Measurements from ENCODE around the gene CCDC158.

DNA sequence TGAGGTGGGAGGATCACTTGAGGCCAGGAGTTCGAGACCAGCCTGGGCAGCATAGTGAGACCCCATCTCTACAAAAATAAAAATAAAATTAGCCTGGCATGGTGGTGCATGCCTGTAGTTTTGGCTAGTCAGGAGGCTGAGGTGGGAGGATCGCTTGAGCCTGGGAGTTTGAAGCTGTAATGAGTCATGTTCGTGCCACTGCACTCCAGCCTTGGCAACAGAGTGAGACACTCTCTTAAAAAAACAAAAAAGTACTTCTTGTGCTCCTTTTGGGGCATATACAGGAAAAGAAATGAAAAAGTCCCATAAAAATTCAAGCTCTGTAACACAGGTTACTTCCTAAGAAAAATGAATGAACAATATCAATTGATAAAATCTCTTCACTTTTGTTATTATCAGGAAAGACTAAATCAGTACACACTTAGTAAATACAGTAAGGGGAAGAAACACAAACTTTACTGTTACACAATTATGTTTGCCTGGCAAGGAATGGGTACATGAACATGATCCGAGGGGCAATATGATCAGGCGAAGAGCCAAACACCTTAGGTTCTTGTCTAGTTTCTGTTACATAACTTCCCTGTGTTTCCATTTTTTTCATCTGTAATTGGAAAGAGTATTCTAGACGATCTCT, 46.9 kb downstream of the CCDC158 start:
- TF ChIP-seq POLR2A (IDR thresholded peaks at IDR 0.05), result no peak
- TF ChIP-seq, protein P1, sequence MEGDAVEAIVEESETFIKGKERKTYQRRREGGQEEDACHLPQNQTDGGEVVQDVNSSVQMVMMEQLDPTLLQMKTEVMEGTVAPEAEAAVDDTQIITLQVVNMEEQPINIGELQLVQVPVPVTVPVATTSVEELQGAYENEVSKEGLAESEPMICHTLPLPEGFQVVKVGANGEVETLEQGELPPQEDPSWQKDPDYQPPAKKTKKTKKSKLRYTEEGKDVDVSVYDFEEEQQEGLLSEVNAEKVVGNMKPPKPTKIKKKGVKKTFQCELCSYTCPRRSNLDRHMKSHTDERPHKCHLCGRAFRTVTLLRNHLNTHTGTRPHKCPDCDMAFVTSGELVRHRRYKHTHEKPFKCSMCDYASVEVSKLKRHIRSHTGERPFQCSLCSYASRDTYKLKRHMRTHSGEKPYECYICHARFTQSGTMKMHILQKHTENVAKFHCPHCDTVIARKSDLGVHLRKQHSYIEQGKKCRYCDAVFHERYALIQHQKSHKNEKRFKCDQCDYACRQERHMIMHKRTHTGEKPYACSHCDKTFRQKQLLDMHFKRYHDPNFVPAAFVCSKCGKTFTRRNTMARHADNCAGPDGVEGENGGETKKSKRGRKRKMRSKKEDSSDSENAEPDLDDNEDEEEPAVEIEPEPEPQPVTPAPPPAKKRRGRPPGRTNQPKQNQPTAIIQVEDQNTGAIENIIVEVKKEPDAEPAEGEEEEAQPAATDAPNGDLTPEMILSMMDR (IDR thresholded peaks at IDR 0.05), result no peak
